GM23338 (cell line): Measurements from ENCODE around the gene TTC39B. TPM values are rescaled to one million over a fixed set of nuclear protein-coding genes. Genes with fewer than 3 reads are reported as not detected.

Source experiments
- ATAC-seq: fragments of 200-7000 bp; cut with Tn5 transposase; 3 replicates; pipeline ENCODE4 v1.9.1; 2020
- DNase-seq: peaks from one replicate; pipeline ENCODE4 v3.0.0-alpha.2; 2015; ENCODE audit warnings: low spot score
- H2AFZ ChIP-seq: fragments of 200-600 bp; sonication (generic); 2 replicates; pipeline ENCODE4 v1.8.0; 2016; ENCODE audit warnings: antibody characterized with exemption, mild to moderate bottlenecking, moderate library complexity
- H3F3A ChIP-seq: fragments of 200-600 bp; sonication (generic); replicated peaks from 2 replicates; pipeline ENCODE4 v1.8.0; 2017; ENCODE audit warnings: antibody characterized with exemption, mixed run types, low read depth
- H3K27ac ChIP-seq: fragments of 200-600 bp; sonication (generic); 2 replicates; pipeline ENCODE4 v1.6.1; 2016; ENCODE audit warnings: low read depth
- H3K27me3 ChIP-seq: fragments of 200-600 bp; sonication (generic); 2 replicates; pipeline ENCODE4 v1.8.0; 2016; ENCODE audit warnings: mild to moderate bottlenecking, mixed run types, moderate library complexity; ENCODE audit not compliant: insufficient read depth
- H3K36me3 ChIP-seq: fragments of 200-600 bp; sonication (generic); 2 replicates; pipeline ENCODE4 v1.8.0; 2016; ENCODE audit warnings: mild to moderate bottlenecking; ENCODE audit not compliant: insufficient read depth
- H3K4me1 ChIP-seq: fragments of 200-600 bp; sonication (generic); 2 replicates; pipeline ENCODE4 v1.8.0; 2016; ENCODE audit warnings: mild to moderate bottlenecking, moderate library complexity; ENCODE audit not compliant: insufficient read depth
- H3K4me2 ChIP-seq: fragments of 200-600 bp; sonication (generic); 2 replicates; pipeline ENCODE4 v1.7.1; 2017; ENCODE audit warnings: mixed run types
- H3K4me3 ChIP-seq: fragments of 200-600 bp; sonication (generic); 2 replicates; pipeline ENCODE4 v1.6.1; 2016; ENCODE audit warnings: mixed run types
- H3K79me2 ChIP-seq: fragments of 200-600 bp; sonication (generic); replicated peaks from 2 replicates; pipeline ENCODE4 v1.8.0; 2017; ENCODE audit warnings: mild to moderate bottlenecking; ENCODE audit not compliant: insufficient read depth
- H3K9me2 ChIP-seq: fragments of 200-600 bp; sonication (generic); 2 replicates; pipeline ENCODE4 v1.8.0; 2017; ENCODE audit not compliant: insufficient read depth
- H4K20me1 ChIP-seq: fragments of 200-600 bp; sonication (generic); replicated peaks from 2 replicates; pipeline ENCODE4 v1.8.0; 2017; ENCODE audit warnings: mild to moderate bottlenecking; ENCODE audit not compliant: insufficient read depth
- H3K27ac Mint-ChIP-seq: 2 replicates; pipeline ENCODE4 v1.8.0; 2020; ENCODE audit warnings: inconsistent platforms, mild to moderate bottlenecking, moderate library complexity, mixed read lengths
- H3K27me3 Mint-ChIP-seq: 3 replicates; pipeline ENCODE4 v1.8.0; 2022; ENCODE audit warnings: low read depth, mild to moderate bottlenecking, moderate library complexity, mixed read lengths, inconsistent platforms; ENCODE audit not compliant: insufficient read depth, poor library complexity
- H3K36me3 Mint-ChIP-seq: 3 replicates; pipeline ENCODE4 v1.8.0; 2021; ENCODE audit warnings: low read depth, mild to moderate bottlenecking, inconsistent platforms, moderate library complexity, mixed read lengths
- H3K4me1 Mint-ChIP-seq: 3 replicates; pipeline ENCODE4 v1.8.0; 2020; ENCODE audit warnings: mild to moderate bottlenecking, inconsistent platforms, mixed read lengths
- H3K4me3 Mint-ChIP-seq: 3 replicates; pipeline ENCODE4 v1.8.0; 2021; ENCODE audit warnings: moderate library complexity, mild to moderate bottlenecking, inconsistent platforms, mixed read lengths
- H3K9me3 Mint-ChIP-seq: 3 replicates; pipeline ENCODE4 v1.8.0; 2020; ENCODE audit warnings: moderate library complexity, mild to moderate bottlenecking, inconsistent platforms, mixed read lengths
- CREB1 ChIP-seq: fragments of 250-450 bp; sonication (Bioruptor Pico); IDR thresholded peaks from 2 replicates; pipeline ENCODE4 v1.5.0; 2020; ENCODE audit warnings: low read depth, mild to moderate bottlenecking, moderate library complexity
- ETS1 ChIP-seq: IDR thresholded peaks from 2 replicates; pipeline ENCODE4 v1.6.1; 2016; ENCODE audit warnings: antibody characterized with exemption
- EZH2 ChIP-seq: fragments of 200-600 bp; sonication (generic); IDR thresholded peaks from one replicate; pipeline ENCODE4 v1.8.0; 2017; ENCODE audit warnings: antibody characterized with exemption, mild to moderate bottlenecking, low read depth; ENCODE audit not compliant: unreplicated experiment
- EZH2phosphoT487 ChIP-seq: fragments of 200-600 bp; sonication (generic); IDR thresholded peaks from one replicate; pipeline ENCODE4 v1.8.1; 2018; ENCODE audit warnings: antibody characterized with exemption; ENCODE audit not compliant: unreplicated experiment
- JUNB ChIP-seq: IDR thresholded peaks from one replicate; pipeline ENCODE4 v1.6.1; 2016; ENCODE audit warnings: antibody characterized with exemption; ENCODE audit not compliant: unreplicated experiment
- NANOG ChIP-seq: IDR thresholded peaks from 2 replicates; pipeline ENCODE4 v1.6.1; 2016; ENCODE audit warnings: antibody characterized with exemption, borderline replicate concordance
- POLR2AphosphoS5 ChIP-seq: IDR thresholded peaks from 2 replicates; pipeline ENCODE4 v1.6.1; 2016; ENCODE audit warnings: antibody characterized with exemption, low read depth
- REST ChIP-seq: IDR thresholded peaks from one replicate; pipeline ENCODE4 v1.6.1; 2018; ENCODE audit warnings: antibody characterized with exemption; ENCODE audit not compliant: unreplicated experiment
- STAT1 ChIP-seq: IDR thresholded peaks from one replicate; pipeline ENCODE4 v1.6.1; 2016; ENCODE audit warnings: antibody characterized with exemption; ENCODE audit not compliant: unreplicated experiment
- ZNF114 ChIP-seq: fragments of 250-450 bp; sonication (Bioruptor Pico); IDR thresholded peaks from 2 replicates; pipeline ENCODE4 v1.5.0; 2020; ENCODE audit warnings: mild to moderate bottlenecking, moderate library complexity
- ZNF331 ChIP-seq: fragments of 250-450 bp; sonication (Bioruptor Pico); IDR thresholded peaks from 2 replicates; pipeline ENCODE4 v1.5.0; 2020; ENCODE audit warnings: low read depth, mild to moderate bottlenecking, moderate library complexity
- polyA plus RNA-seq: library from polyadenylated mRNA; unstranded; fragments of >200 nt; fragmentation: Nextera tagmentation; extraction: Ambion mirVana; gene quantifications from 2 replicates; pipeline ENCODE4 v1.2.1, GENCODE V29; 2016
- total RNA-seq: library from RNA; depleted of rRNA; stranded (reverse); fragments of >200 nt; shearing (Covaris generic); gene quantifications from 2 replicates; pipeline ENCODE4 v1.2.3, GENCODE V29; 2014
- TF ChIP-seq, protein P1 (sequence below), 2 experiments: fragments of 200-600 bp in 1 of 2; sonication (generic) in 1 of 2; conservative IDR thresholded peaks; 2 replicates each; pipeline versions ENCODE4 v1.5.1 to v1.6.1; 2016 to 2017; ENCODE audit warnings: antibody characterized with exemption in 2 of 2, low read depth in 2 of 2, mild to moderate bottlenecking in 2 of 2, moderate library complexity in 1 of 2

TTC39B gene
- total and polyA plus RNA-seq, 2 experiments from 2014 or later, result 2.8 to 11.1 TPM

DNA sequence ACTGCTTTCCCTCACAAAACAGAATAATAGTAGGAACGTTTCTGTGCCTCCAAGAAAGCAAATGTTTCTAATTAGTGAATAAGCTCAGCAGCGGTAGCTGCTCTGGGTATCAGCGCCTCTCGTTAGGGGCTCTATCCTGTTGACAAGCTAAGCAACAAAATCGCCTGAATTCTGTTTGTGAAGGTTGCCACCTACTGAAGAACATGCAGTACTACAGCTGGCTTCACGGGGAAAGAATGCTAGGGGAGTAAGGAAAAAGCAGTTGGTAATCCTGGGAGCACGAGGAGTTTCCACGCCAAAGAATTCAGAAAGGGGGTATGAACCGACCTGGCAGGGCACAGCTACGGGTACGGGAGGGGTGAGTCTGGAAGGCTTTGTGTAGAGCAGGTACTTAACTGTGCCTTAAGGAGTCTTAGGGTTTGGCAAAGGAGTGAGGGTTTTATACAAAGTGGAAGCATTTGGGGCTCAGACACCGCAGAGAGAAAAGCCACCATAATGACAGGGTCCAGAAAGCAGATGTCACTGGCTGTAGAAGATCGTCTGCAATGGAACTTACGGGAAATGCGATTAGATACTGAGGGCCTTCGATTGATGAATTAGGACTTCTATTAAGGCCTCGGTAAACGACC is 171.7 kb downstream of the TTC39B start:
- peaks cover 25% of the 10 kb centered on the region for H3K4me1 ChIP-seq
- peak overlapping the region; percentile 48; the same call in 1 of the 2 replicates for H3K27ac ChIP-seq
- no peaks in the 10 kb centered on the region for H3K27me3 ChIP-seq
- no peak overlapping the region for H2AFZ ChIP-seq
- H3K4me2 ChIP-seq, result no peak overlapping the region
- H3F3A ChIP-seq, result peaks cover 10% of the 10 kb centered on the region; the same call in 1 of the 2 replicates
- H3K9me2 ChIP-seq, result 0 out of 2 replicates have a peak, but pooled peaks cover under 1% of the 10 kb centered on the region
- ATAC-seq, result peak; percentile 75
- DNase-seq, result peak; percentile 95
- peaks cover 18% of the 10 kb centered on the region for H3K36me3 Mint-ChIP-seq
- H3K9me3 Mint-ChIP-seq, result peaks cover 17% of the 10 kb centered on the region
- H3K36me3 ChIP-seq, result no peaks in the 10 kb centered on the region
- H3K27ac Mint-ChIP-seq, result peak overlapping the region; percentile 93
- H3K4me3 Mint-ChIP-seq, result peak overlapping the region; percentile 14; the same call in 1 of the 3 replicates
- no peaks in the 10 kb centered on the region for H3K79me2 ChIP-seq
- no peaks in the 10 kb centered on the region for H4K20me1 ChIP-seq
- peaks cover 37% of the 10 kb centered on the region for H3K4me1 Mint-ChIP-seq
- peaks cover 15% of the 10 kb centered on the region for H3K27me3 Mint-ChIP-seq
- no peak for TF ChIP-seq NANOG
- peak; percentile 27; the same call in 1 of the 2 replicates for TF ChIP-seq ZNF114
- TF ChIP-seq, protein P1, sequence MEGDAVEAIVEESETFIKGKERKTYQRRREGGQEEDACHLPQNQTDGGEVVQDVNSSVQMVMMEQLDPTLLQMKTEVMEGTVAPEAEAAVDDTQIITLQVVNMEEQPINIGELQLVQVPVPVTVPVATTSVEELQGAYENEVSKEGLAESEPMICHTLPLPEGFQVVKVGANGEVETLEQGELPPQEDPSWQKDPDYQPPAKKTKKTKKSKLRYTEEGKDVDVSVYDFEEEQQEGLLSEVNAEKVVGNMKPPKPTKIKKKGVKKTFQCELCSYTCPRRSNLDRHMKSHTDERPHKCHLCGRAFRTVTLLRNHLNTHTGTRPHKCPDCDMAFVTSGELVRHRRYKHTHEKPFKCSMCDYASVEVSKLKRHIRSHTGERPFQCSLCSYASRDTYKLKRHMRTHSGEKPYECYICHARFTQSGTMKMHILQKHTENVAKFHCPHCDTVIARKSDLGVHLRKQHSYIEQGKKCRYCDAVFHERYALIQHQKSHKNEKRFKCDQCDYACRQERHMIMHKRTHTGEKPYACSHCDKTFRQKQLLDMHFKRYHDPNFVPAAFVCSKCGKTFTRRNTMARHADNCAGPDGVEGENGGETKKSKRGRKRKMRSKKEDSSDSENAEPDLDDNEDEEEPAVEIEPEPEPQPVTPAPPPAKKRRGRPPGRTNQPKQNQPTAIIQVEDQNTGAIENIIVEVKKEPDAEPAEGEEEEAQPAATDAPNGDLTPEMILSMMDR (conservative IDR thresholded peaks at IDR 0.05; ENCODE audit: low read depth in 2 of 2), result peak; percentile 94 to 96
- TF ChIP-seq ZNF331 (CRISPR knock-in tag), result peak; percentile 67; the same call in 1 of the 2 replicates
- H3K4me3 ChIP-seq, result no peak overlapping the region

GRCh38 chr9:15133488-15133887 is 173.5 kb downstream of the TTC39B start:
- ATAC-seq (no peak), DNase-seq (no peak)
- Histone ChIP-seq H3K4me3 (no peak overlapping the region), H3K9me2 (no peaks in the 10 kb centered on the region), H3K27me3 (no peaks in the 10 kb centered on the region), H3K36me3 (no peaks in the 10 kb centered on the region), H3K4me1 (peaks cover 20% of the 10 kb centered on the region), H3K79me2 (no peaks in the 10 kb centered on the region), H3F3A (peaks cover 10% of the 10 kb centered on the region; the same call in 1 of the 2 replicates), H2AFZ (0 out of 2 replicates have a peak overlapping the region, but pooled peaks have one; percentile 60), H3K4me2 (no peak overlapping the region), H3K27ac (no peak overlapping the region), H4K20me1 (no peaks in the 10 kb centered on the region)
- peaks cover 17% of the 10 kb centered on the region for H3K9me3 Mint-ChIP-seq
- no peak overlapping the region for H3K27ac Mint-ChIP-seq
- H3K36me3 Mint-ChIP-seq, result peaks cover 18% of the 10 kb centered on the region
- no peak overlapping the region for H3K4me3 Mint-ChIP-seq
- H3K4me1 Mint-ChIP-seq, result peaks cover 26% of the 10 kb centered on the region
- peaks cover 11% of the 10 kb centered on the region for H3K27me3 Mint-ChIP-seq
- TF ChIP-seq ZNF331 (CRISPR knock-in tag) (no peak), STAT1 (no peak), EZH2phosphoT487 (no peak), JUNB (no peak), CREB1 (CRISPR knock-in tag) (no peak), ETS1 (no peak), REST (no peak), POLR2AphosphoS5 (no peak), EZH2 (no peak), NANOG (no peak)
- TF ChIP-seq, protein P1 (conservative IDR thresholded peaks at IDR 0.05; ENCODE audit: low read depth in 2 of 2), result no peak
